GM19239 (cell line): ENCODE measurements around the gene ELAVL2.

ENCODE experiments used
- DNase-seq: peaks from one replicate; pipeline ENCODE4 v3.0.0; 2011; ENCODE audit warnings: low spot score; ENCODE audit not compliant: insufficient read length
- FAIRE-seq: peaks from 2 replicates; lab custom pipeline; 2011; peaks lifted over from hg19 to GRCh38; lab: Jason Lieb, UNC

Gene ELAVL2

GRCh38 chr9:23672151-23672550, 153.9 kb downstream of the ELAVL2 start:
- no peak for DNase-seq
- no peak for FAIRE-seq

- DNase-seq (no peak), FAIRE-seq (no peak)
These were observed 156.3 kb downstream of the ELAVL2 start for GRCh38 chr9:23669776-23670175.

- DNase-seq (no peak), FAIRE-seq (no peak)
These were observed 160.4 kb downstream of the ELAVL2 start for GRCh38 chr9:23665635-23666034.

GRCh38 chr9:23665051-23665450, 161.0 kb downstream of the ELAVL2 start:
- DNase-seq: no peak
- FAIRE-seq: no peak

- no peak for FAIRE-seq
These were observed 162.1 kb downstream of the ELAVL2 start for GRCh38 chr9:23663946-23664345.

GRCh38 chr9:23663536-23663935, 162.5 kb downstream of the ELAVL2 start:
- FAIRE-seq: no peak
- DNase-seq: no peak

More at GRCh38 chr9:23663946-23664345, 162.1 kb downstream of the ELAVL2 start:
- no peak for DNase-seq

GRCh38 chr9:23663125-23663524, 162.9 kb downstream of the ELAVL2 start:
- no peak for FAIRE-seq
- no peak for DNase-seq

- FAIRE-seq (no peak), DNase-seq (no peak)
These were observed 163.7 kb downstream of the ELAVL2 start for GRCh38 chr9:23662320-23662719.

- FAIRE-seq (no peak), DNase-seq (no peak)
These were observed 166.6 kb downstream of the ELAVL2 start for GRCh38 chr9:23659346-23660006.

GRCh38 chr9:23658376-23659258, 167.4 kb downstream of the ELAVL2 start:
- FAIRE-seq (no peak), DNase-seq (no peak)

- no peak for FAIRE-seq
- no peak for DNase-seq
These were observed 175.0 kb downstream of the ELAVL2 start for GRCh38 chr9:23651051-23651450.

GRCh38 chr9:23648651-23649050, 177.4 kb downstream of the ELAVL2 start:
- FAIRE-seq (no peak), DNase-seq (no peak)

- DNase-seq: no peak
- FAIRE-seq: no peak
These were observed 181.1 kb downstream of the ELAVL2 start for GRCh38 chr9:23644896-23645295.

GRCh38 chr9:23644326-23644725, 181.7 kb downstream of the ELAVL2 start:
- DNase-seq (no peak), FAIRE-seq (no peak)

- DNase-seq: no peak
- FAIRE-seq: no peak
These were observed 182.3 kb downstream of the ELAVL2 start for GRCh38 chr9:23643656-23644258.
